Trophoblast cell (in vitro differentiated cells and primary cell): Measurements from ENCODE around the gene PRKCE.

Experiments
- DNase-seq, 2 donors: peaks; one replicate each; pipeline ENCODE4 v3.0.0-alpha.2; 2016
- H2AFZ ChIP-seq: 2 replicates; pipeline ENCODE4 v1.6.1; 2013; ENCODE audit warnings: low read length, moderate library complexity, mild to moderate bottlenecking; ENCODE audit not compliant: insufficient read depth, poor library complexity
- H2AK5ac ChIP-seq: 2 replicates; pipeline ENCODE4 v1.6.1; 2013; ENCODE audit warnings: mild to moderate bottlenecking, low read length
- H2BK120ac ChIP-seq: 2 replicates; pipeline ENCODE4 v1.6.1; 2013; ENCODE audit warnings: low read length, mild to moderate bottlenecking, moderate library complexity; ENCODE audit not compliant: insufficient read depth, poor library complexity
- H2BK12ac ChIP-seq: 2 replicates; pipeline ENCODE4 v1.6.1; 2013; ENCODE audit warnings: mild to moderate bottlenecking, low read length, moderate library complexity
- H2BK5ac ChIP-seq: 2 replicates; pipeline ENCODE4 v1.6.1; 2013; ENCODE audit warnings: low read length, low read depth, moderate library complexity, mild to moderate bottlenecking; ENCODE audit not compliant: poor library complexity
- H3K14ac ChIP-seq: 2 replicates; pipeline ENCODE4 v1.6.1; 2013; ENCODE audit warnings: mild to moderate bottlenecking, low read length
- H3K18ac ChIP-seq: 2 replicates; pipeline ENCODE4 v1.6.1; 2013; ENCODE audit warnings: mild to moderate bottlenecking, low read length
- H3K23ac ChIP-seq: 2 replicates; pipeline ENCODE4 v1.6.1; 2013; ENCODE audit warnings: low read length
- H3K27ac ChIP-seq: 2 replicates; pipeline ENCODE4 v1.5.1; 2013; ENCODE audit warnings: low read depth, mild to moderate bottlenecking, inconsistent platforms, low read length, moderate library complexity
- H3K27me3 ChIP-seq: 2 replicates; pipeline ENCODE4 v1.6.1; 2013; ENCODE audit warnings: inconsistent platforms, mild to moderate bottlenecking, low read length, moderate library complexity; ENCODE audit not compliant: insufficient read depth
- H3K36me3 ChIP-seq, 2 experiments: 1 replicate in 1 of 2; 2 replicates in 1 of 2; pipeline ENCODE4 v1.6.1; 2013; ENCODE audit warnings: low read length in 2 of 2, mild to moderate bottlenecking in 2 of 2, moderate library complexity in 1 of 2; ENCODE audit not compliant: insufficient read depth in 2 of 2, control insufficient read depth in 1 of 2
- H3K4ac ChIP-seq: 2 replicates; pipeline ENCODE4 v1.6.1; 2013; ENCODE audit warnings: low read depth, mild to moderate bottlenecking, low read length, moderate library complexity
- H3K4me1 ChIP-seq, 2 experiments: 1 replicate in 1 of 2; 2 replicates in 1 of 2; pipeline ENCODE4 v1.6.1; 2013; ENCODE audit warnings: low read length in 2 of 2, mild to moderate bottlenecking in 2 of 2, moderate library complexity in 1 of 2; ENCODE audit not compliant: insufficient read depth in 2 of 2, control insufficient read depth in 1 of 2
- H3K4me2 ChIP-seq: 2 replicates; pipeline ENCODE4 v1.6.1; 2013; ENCODE audit warnings: inconsistent platforms, mild to moderate bottlenecking, low read length, moderate library complexity
- H3K4me3 ChIP-seq: 2 replicates; pipeline ENCODE4 v1.5.1; 2013; ENCODE audit warnings: mild to moderate bottlenecking, low read depth, low read length, inconsistent platforms
- H3K79me1 ChIP-seq: one replicate; pipeline ENCODE4 v1.6.1; 2013; ENCODE audit warnings: low read length
- H3K79me2 ChIP-seq: 2 replicates; pipeline ENCODE4 v1.6.1; 2013; ENCODE audit warnings: low read length, mild to moderate bottlenecking; ENCODE audit not compliant: control insufficient read depth, insufficient read depth, poor library complexity
- H3K9ac ChIP-seq: 2 replicates; pipeline ENCODE4 v1.6.1; 2013; ENCODE audit warnings: mild to moderate bottlenecking, low read length
- H3K9me3 ChIP-seq: 2 replicates; pipeline ENCODE4 v1.6.1; 2013; ENCODE audit warnings: low read depth, mild to moderate bottlenecking, control low read depth, inconsistent platforms, low read length; ENCODE audit not compliant: insufficient read depth
- H4K12ac ChIP-seq: 2 replicates; pipeline ENCODE4 v1.6.1; 2013; ENCODE audit warnings: low read depth, mild to moderate bottlenecking, low read length, moderate library complexity
- H4K8ac ChIP-seq: 2 replicates; pipeline ENCODE4 v1.6.1; 2013; ENCODE audit warnings: low read depth, mild to moderate bottlenecking, low read length, moderate library complexity
- H4K91ac ChIP-seq: one replicate; pipeline ENCODE4 v1.6.1; 2013; ENCODE audit warnings: low read depth, mild to moderate bottlenecking, low read length, moderate library complexity
- WGBS: extraction: QIAGEN DNeasy Blood & Tissue Kit; methylation state at CpG from one replicate; pipeline ENCODE4 v1.1.7; 2013; ENCODE audit warnings: missing lambda C conversion rate; ENCODE audit not compliant: insufficient read length, insufficient coverage; ENCODE audit errors: extremely low coverage; 5-methylcytosine and 5-hydroxymethylcytosine counted together

The PRKCE gene

GRCh38 chr2:46042711-46043110 is 391.2 kb downstream of the PRKCE start:
- Histone ChIP-seq H3K79me2 (no peaks in the 10 kb centered on the region), H4K8ac (no peak overlapping the region), H2AFZ (no peak overlapping the region), H3K14ac (no peak overlapping the region), H4K12ac (no peak overlapping the region), H3K36me3 (no peaks in the 10 kb centered on the region), H2BK120ac (no peak overlapping the region), H2AK5ac (no peak overlapping the region), H3K27ac (no peak overlapping the region), H3K23ac (no peak overlapping the region), H3K9me3 (no peaks in the 10 kb centered on the region), H4K91ac (no peak overlapping the region), H3K4me3 (no peak overlapping the region), H3K4ac (no peak overlapping the region), H3K79me1 (peaks cover 3% of the 10 kb centered on the region), H3K27me3 (no peaks in the 10 kb centered on the region), H2BK5ac (no peak overlapping the region), H3K9ac (no peak overlapping the region), H3K4me1 (peaks cover 9 to 19% of the 10 kb centered on the region in 2 experiments), H2BK12ac (no peak overlapping the region), H3K18ac (no peak overlapping the region), H3K4me2 (no peak overlapping the region)
- no peak for DNase-seq
- no CpG with 5 or more reads among the region's 3 CpGs for WGBS

- Histone ChIP-seq H3K23ac (no peak overlapping the region), H3K4me1 (peaks cover 9 to 19% of the 10 kb centered on the region in 2 experiments), H3K36me3 (no peaks in the 10 kb centered on the region), H4K8ac (no peak overlapping the region), H3K27me3 (no peaks in the 10 kb centered on the region), H2BK5ac (no peak overlapping the region), H4K12ac (no peak overlapping the region), H3K79me2 (no peaks in the 10 kb centered on the region), H3K4ac (no peak overlapping the region), H3K14ac (no peak overlapping the region), H2BK120ac (no peak overlapping the region), H3K18ac (no peak overlapping the region), H3K4me3 (no peak overlapping the region), H3K79me1 (peaks cover 3% of the 10 kb centered on the region), H2AFZ (no peak overlapping the region), H3K9ac (no peak overlapping the region), H3K27ac (peak overlapping the region; percentile 46), H2AK5ac (no peak overlapping the region), H3K9me3 (no peaks in the 10 kb centered on the region), H2BK12ac (no peak overlapping the region), H3K4me2 (no peak overlapping the region), H4K91ac (no peak overlapping the region)
- no peak for DNase-seq
Measured at GRCh38 chr2:46045888-46046287, 394.4 kb downstream of the PRKCE start.

GRCh38 chr2:46047290-46047689 is 395.8 kb downstream of the PRKCE start:
- Histone ChIP-seq H3K23ac (no peak overlapping the region), H3K4me1 (peaks cover 9 to 15% of the 10 kb centered on the region in 2 experiments)

GRCh38 chr2:46048693-46049092 is 397.2 kb downstream of the PRKCE start:
- H3K23ac ChIP-seq, result no peak overlapping the region
- H3K4me1 ChIP-seq, result peaks cover 9 to 12% of the 10 kb centered on the region in 2 experiments
- no peaks in the 10 kb centered on the region for H3K36me3 ChIP-seq
- no peak overlapping the region for H3K4ac ChIP-seq
- H3K4me3 ChIP-seq, result no peak overlapping the region
- no peak overlapping the region for H3K4me2 ChIP-seq
- no peak overlapping the region for H2BK120ac ChIP-seq
- no peaks in the 10 kb centered on the region for H3K79me2 ChIP-seq
- no CpG with 5 or more reads among the region's 2 CpGs for WGBS
- H2AK5ac ChIP-seq, result no peak overlapping the region
- H3K27ac ChIP-seq, result no peak overlapping the region
- no peaks in the 10 kb centered on the region for H3K27me3 ChIP-seq
- H4K8ac ChIP-seq, result no peak overlapping the region
- no peak overlapping the region for H3K18ac ChIP-seq
- no peak overlapping the region for H4K12ac ChIP-seq
- no peaks in the 10 kb centered on the region for H3K9me3 ChIP-seq
- H2AFZ ChIP-seq, result no peak overlapping the region
- H3K14ac ChIP-seq, result no peak overlapping the region
- H2BK12ac ChIP-seq, result no peak overlapping the region
- H3K79me1 ChIP-seq, result peaks cover 3% of the 10 kb centered on the region
- no peak overlapping the region for H4K91ac ChIP-seq
- H2BK5ac ChIP-seq, result no peak overlapping the region
- DNase-seq, result no peak
- H3K9ac ChIP-seq, result no peak overlapping the region

More at GRCh38 chr2:46047290-46047689, 395.8 kb downstream of the PRKCE start:
- no peak overlapping the region for H3K18ac ChIP-seq
- no peaks in the 10 kb centered on the region for H3K9me3 ChIP-seq
- H3K4ac ChIP-seq, result no peak overlapping the region
- no peaks in the 10 kb centered on the region for H3K79me2 ChIP-seq
- H3K4me3 ChIP-seq, result no peak overlapping the region
- no peak overlapping the region for H4K12ac ChIP-seq
- no peak overlapping the region for H4K8ac ChIP-seq
- no peak overlapping the region for H2AFZ ChIP-seq
- H3K79me1 ChIP-seq, result peaks cover 3% of the 10 kb centered on the region
- no peak overlapping the region for H3K9ac ChIP-seq
- no peak overlapping the region for H2BK120ac ChIP-seq
- H2BK5ac ChIP-seq, result no peak overlapping the region
- WGBS, result no CpG with 5 or more reads among the region's 5 CpGs
- H2BK12ac ChIP-seq, result no peak overlapping the region
- H4K91ac ChIP-seq, result no peak overlapping the region
- no peak overlapping the region for H3K4me2 ChIP-seq
- H3K27ac ChIP-seq, result no peak overlapping the region
- no peak overlapping the region for H3K14ac ChIP-seq
- no peak overlapping the region for H2AK5ac ChIP-seq
- no peaks in the 10 kb centered on the region for H3K36me3 ChIP-seq
- H3K27me3 ChIP-seq, result no peaks in the 10 kb centered on the region
- no peak for DNase-seq
